Activated T-helper 1 cell treated with Interleukin-2 at 50 U/mL for 16 hours (primary cell): ENCODE results near the gene GFI1B.
A peak's percentile ranks its signal among the peaks of the same experiment; 100 is the strongest.
"Not testable (repeated sequence)": the region's sequence is repeated elsewhere in the genome, so short reads cannot be mapped to it uniquely, and the experiment has no call there.

Experiments
- DNase-seq: peaks from one replicate; pipeline ENCODE4 v3.0.0-alpha.2; 2020; ENCODE audit warnings: low read depth

Gene GFI1B

GRCh38 chr9:132978451-132979131 lies at the start of gene GFI1B:
Gene GFI1B (plus strand): TSS chr9:132978694. CDS start chr9:132986679, 7,985 bp downstream.
- DNase-seq = no peak

GRCh38 chr9:132931178-132931735 lies 47.2 kb upstream of the GFI1B start:
- no peak for DNase-seq

GRCh38 chr9:132935026-132935425 lies 43.5 kb upstream of the GFI1B start:
- DNase-seq = no peak

GRCh38 chr9:132937463-132937901 lies 41.0 kb upstream of the GFI1B start:
- no peak for DNase-seq

GRCh38 chr9:132939169-132939568 lies 39.3 kb upstream of the GFI1B start:
- DNase-seq = no peak

GRCh38 chr9:132942541-132943182 lies 35.8 kb upstream of the GFI1B start:
- DNase-seq = no peak

- no peak for DNase-seq
These were observed 34.7 kb upstream of the GFI1B start for GRCh38 chr9:132943651-132944293.

- DNase-seq = peak; percentile 98
These were observed 34.0 kb upstream of the GFI1B start, which contains the start of gene TSC1 for GRCh38 chr9:132944294-132945185. Gene TSC1 (minus strand): TSS chr9:132944616. CDS start chr9:132928872, 15,744 bp downstream.

GRCh38 chr9:132945186-132946130 lies 33.0 kb upstream of the GFI1B start:
- no peak for DNase-seq

GRCh38 chr9:132946211-132946610 lies 32.3 kb upstream of the GFI1B start:
- no peak for DNase-seq

GRCh38 chr9:132946631-132947295 lies 31.7 kb upstream of the GFI1B start:
- no peak for DNase-seq

- no peak for DNase-seq
These were observed 30.7 kb upstream of the GFI1B start for GRCh38 chr9:132947756-132948155.

- no peak for DNase-seq
These were observed 29.9 kb upstream of the GFI1B start for GRCh38 chr9:132948482-132949050.

- DNase-seq = no peak
These were observed 28.8 kb upstream of the GFI1B start for GRCh38 chr9:132949709-132950108.

GRCh38 chr9:132955123-132955522 lies 23.4 kb upstream of the GFI1B start:
- no peak for DNase-seq

GRCh38 chr9:132955768-132956167 lies 22.7 kb upstream of the GFI1B start:
- DNase-seq = no peak

GRCh38 chr9:132957805-132958204 lies 20.7 kb upstream of the GFI1B start:
- DNase-seq = no peak

- no peak for DNase-seq
These were observed 17.5 kb upstream of the GFI1B start for GRCh38 chr9:132961002-132961401.

GRCh38 chr9:132965478-132965877 lies 13.0 kb upstream of the GFI1B start:
- DNase-seq = no peak

GRCh38 chr9:132967908-132968307 lies 10.6 kb upstream of the GFI1B start:
- not testable (repeated sequence) for DNase-seq
